VCaP (cell line): ENCODE data around the gene PCNT.
"Not testable (repeated sequence)": the region's sequence is repeated elsewhere in the genome, so short reads cannot be mapped to it uniquely, and the experiment has no call there.

Experiments
- H3K27ac ChIP-seq: fragments of 450-650 bp; 2 replicates; pipeline ENCODE4 v1.5.1; 2017
- TF ChIP-seq, protein P1 (sequence below): fragments of 450-650 bp; conservative IDR thresholded peaks from 2 replicates; pipeline ENCODE4 v1.5.1; 2017; ENCODE audit warnings: mild to moderate bottlenecking, moderate library complexity

PCNT gene

DNA sequence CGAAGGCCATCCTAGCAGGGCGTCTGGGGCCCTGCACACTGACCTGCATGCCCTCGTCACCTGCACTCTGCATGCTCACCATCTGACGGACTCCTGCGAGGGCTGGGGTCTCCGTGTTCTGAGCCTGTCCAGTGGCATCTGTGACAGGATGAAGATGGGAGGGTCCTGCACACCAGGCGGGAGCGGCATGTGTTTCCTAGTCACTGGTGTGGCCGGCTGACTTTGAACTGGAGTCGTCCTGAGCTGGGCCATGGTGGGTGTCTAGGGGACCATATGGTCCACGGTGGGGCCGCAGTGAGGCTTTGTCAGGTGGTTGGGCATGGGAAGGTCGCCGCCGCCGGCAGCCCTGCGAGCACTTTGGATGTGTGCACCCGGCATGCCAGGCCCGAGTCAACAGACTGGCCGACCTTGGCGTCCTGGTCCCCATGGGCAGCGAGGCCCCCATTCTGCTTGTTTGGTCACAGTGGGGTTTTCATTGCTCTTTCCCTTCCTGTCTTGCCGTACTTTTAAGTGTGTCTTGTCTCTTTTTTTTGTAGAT, 118.1 kb downstream of the PCNT start:
- TF ChIP-seq, protein P1, sequence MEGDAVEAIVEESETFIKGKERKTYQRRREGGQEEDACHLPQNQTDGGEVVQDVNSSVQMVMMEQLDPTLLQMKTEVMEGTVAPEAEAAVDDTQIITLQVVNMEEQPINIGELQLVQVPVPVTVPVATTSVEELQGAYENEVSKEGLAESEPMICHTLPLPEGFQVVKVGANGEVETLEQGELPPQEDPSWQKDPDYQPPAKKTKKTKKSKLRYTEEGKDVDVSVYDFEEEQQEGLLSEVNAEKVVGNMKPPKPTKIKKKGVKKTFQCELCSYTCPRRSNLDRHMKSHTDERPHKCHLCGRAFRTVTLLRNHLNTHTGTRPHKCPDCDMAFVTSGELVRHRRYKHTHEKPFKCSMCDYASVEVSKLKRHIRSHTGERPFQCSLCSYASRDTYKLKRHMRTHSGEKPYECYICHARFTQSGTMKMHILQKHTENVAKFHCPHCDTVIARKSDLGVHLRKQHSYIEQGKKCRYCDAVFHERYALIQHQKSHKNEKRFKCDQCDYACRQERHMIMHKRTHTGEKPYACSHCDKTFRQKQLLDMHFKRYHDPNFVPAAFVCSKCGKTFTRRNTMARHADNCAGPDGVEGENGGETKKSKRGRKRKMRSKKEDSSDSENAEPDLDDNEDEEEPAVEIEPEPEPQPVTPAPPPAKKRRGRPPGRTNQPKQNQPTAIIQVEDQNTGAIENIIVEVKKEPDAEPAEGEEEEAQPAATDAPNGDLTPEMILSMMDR, result no peak
- no peak overlapping the region for H3K27ac ChIP-seq

DNA sequence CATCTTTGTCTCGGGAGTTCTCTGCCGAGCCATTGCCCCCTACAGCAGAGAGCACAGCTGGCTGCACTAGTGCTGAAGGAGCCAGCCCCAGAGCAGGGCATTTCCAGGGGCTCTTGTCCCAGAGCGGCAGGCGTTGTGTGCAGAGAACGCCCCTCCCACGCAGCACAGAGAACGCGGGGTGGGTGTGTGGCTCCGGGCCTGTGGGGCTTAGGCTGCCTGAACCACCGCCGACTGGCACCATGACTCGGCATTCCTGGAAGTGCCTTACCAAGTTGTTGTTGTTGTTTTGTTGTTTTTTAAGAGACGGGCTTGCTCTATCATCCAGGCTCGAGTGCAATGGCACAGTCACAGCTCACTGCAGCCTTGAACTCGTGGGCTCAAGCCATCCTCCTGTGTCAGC, 119.0 kb downstream of the PCNT start:
- TF ChIP-seq, protein P1, result no peak
- peak overlapping the region; percentile 16 for H3K27ac ChIP-seq

GRCh38 chr21:46443910-46444309, 120.0 kb downstream of the PCNT start:
- H3K27ac ChIP-seq, result peak overlapping the region; percentile 16; the same call in 1 of the 2 replicates
- TF ChIP-seq, protein P1, result no peak

- no peak overlapping the region for H3K27ac ChIP-seq
- TF ChIP-seq, protein P1, result no peak
Observed at GRCh38 chr21:46448108-46448507, 124.2 kb downstream of the PCNT start.

DNA sequence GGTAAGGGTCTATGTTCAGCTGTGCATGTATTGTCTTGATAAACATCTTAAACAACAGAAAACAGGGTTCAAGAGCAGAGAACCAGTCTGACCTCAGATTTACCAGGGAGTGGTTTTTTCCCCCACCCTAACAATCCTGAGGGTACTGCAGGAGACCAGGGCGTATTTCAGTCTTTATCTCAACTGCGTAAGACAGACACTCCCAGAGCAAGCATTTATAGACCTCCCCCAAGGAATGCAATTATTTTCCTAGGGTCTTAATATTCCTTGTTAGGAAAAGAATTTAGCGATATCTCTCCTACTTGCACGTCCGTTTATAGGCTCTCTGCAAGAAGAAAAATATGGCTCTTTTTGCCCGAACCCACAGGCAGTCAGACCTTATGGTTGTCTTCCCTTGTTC, 124.9 kb downstream of the PCNT start:
- not testable (repeated sequence) for H3K27ac ChIP-seq

DNA sequence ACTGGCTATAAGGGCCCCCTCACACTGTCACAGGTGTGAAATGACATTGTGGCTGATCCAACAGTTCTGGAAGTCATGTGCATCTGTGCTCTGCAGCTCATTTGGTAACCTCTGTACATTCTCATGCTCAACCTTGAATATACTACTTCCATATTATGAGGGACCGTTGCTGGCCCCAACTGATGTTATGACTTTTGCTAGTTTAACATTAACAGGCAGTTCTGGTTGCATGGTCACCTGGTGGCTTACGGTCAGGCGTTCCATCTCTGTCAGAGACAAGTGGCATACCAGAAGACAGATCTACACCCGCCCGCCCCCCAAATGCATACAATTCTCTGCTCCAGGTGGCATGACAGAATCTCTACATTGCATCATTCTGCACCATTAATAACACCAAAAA, 128.8 kb downstream of the PCNT start:
- TF ChIP-seq, protein P1, result no peak

DNA sequence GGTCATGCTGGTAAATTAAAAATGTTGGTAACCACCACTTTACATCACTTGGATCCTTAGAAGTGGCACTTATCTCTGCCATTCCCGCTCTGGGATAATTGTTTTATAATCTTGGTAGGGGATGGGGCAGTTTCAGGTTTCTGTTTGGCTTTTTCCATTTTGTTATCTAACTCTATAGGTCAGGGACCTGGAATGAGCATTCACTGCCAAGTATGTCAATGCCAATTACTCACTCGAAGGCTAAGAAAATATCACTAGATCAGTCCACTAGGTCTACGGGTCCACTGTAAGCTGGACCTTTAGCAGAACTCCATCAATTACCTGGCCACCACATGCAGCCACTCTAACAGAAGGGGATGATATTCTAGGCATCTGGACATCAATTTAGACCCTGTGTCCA, 130.2 kb downstream of the PCNT start:
- TF ChIP-seq, protein P1, result no peak
- no peak overlapping the region for H3K27ac ChIP-seq

More for the DNA sequence above, 128.8 kb downstream of the PCNT start:
- H3K27ac ChIP-seq, result no peak overlapping the region

DNA sequence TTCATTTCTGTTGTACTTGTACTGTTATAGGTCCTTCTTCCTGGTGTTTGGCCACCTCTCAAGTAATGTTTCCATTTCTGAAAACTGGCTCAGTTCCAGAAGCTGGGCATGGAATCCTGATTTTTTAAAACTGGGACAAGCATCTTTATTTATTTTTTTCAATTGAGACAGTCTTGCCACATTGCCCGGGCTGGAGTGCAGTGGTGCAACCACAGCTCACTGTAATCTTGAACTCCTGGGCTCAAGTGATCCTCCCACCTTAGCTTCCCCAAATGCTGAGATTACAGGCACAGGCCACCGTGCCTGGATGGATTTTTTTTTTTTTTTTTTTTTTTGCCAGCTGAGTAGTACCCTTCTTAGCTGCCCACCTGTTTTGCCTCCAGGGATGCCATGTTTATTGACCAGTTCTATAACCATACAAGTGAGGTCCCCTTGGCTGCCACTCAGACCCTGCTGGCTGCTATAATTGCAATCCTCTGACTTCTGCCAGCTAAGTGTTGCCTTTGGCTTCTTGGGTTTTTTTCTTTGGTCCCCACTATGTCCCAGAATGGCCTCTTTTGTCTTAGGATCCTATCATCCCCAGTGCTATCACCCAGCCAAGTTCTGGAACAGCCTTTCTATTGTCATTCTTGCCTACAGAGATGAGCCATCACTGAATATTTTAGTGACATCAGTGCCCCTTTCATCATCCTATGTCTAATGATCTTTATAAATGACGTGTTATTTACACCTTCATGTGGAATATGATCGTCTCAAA, 130.9 kb downstream of the PCNT start:
- TF ChIP-seq, protein P1, result no peak
- no peak overlapping the region for H3K27ac ChIP-seq
